HFFc6 (cell line): Measurements from ENCODE around the gene FBXO2. TPM values are rescaled to one million over a fixed set of nuclear protein-coding genes. Genes with fewer than 3 reads are reported as not detected.

Experiments
- DNase-seq: peaks from one replicate; pipeline ENCODE4 v3.0.0-alpha.2; 2018
- H3K27ac Mint-ChIP-seq: 2 replicates; pipeline ENCODE4 v1.8.0; 2020; ENCODE audit warnings: mild to moderate bottlenecking, mixed read lengths
- H3K27me3 Mint-ChIP-seq: 2 replicates; pipeline ENCODE4 v1.8.0; 2021; ENCODE audit warnings: mild to moderate bottlenecking, moderate library complexity, mixed read lengths; ENCODE audit not compliant: insufficient read depth
- H3K36me3 Mint-ChIP-seq: 2 replicates; pipeline ENCODE4 v1.8.0; 2021; ENCODE audit warnings: low read depth, mixed read lengths
- H3K4me1 Mint-ChIP-seq: 2 replicates; pipeline ENCODE4 v1.8.0; 2020; ENCODE audit warnings: low read depth, mixed read lengths
- H3K4me3 Mint-ChIP-seq: 2 replicates; pipeline ENCODE4 v1.8.0; 2020; ENCODE audit warnings: mild to moderate bottlenecking, moderate library complexity, mixed read lengths
- H3K9me3 Mint-ChIP-seq: 2 replicates; pipeline ENCODE4 v1.8.0; 2020; ENCODE audit warnings: mild to moderate bottlenecking, mixed read lengths
- CTCF ChIP-seq: fragments of 200-600 bp; sonication (generic); IDR thresholded peaks from 2 replicates; pipeline ENCODE4 v1.5.0; 2021; ENCODE audit warnings: antibody characterized with exemption, mild to moderate bottlenecking
- total RNA-seq, 6 experiments: library from RNA; stranded (reverse); fragmentation: NEBNext Ultra II Directional; extraction: Animal tissue kit (Norgen Biotek cat#: 25700); gene quantifications; 2 replicates in 1 of 6; 3 replicates in 5 of 6; pipeline ENCODE4 v1.2.3, GENCODE V29; 2021

FBXO2 gene
- total RNA-seq, 6 experiments from 2014 or later, result 0.66 to 1.7 (median 0.78) TPM

DNA sequence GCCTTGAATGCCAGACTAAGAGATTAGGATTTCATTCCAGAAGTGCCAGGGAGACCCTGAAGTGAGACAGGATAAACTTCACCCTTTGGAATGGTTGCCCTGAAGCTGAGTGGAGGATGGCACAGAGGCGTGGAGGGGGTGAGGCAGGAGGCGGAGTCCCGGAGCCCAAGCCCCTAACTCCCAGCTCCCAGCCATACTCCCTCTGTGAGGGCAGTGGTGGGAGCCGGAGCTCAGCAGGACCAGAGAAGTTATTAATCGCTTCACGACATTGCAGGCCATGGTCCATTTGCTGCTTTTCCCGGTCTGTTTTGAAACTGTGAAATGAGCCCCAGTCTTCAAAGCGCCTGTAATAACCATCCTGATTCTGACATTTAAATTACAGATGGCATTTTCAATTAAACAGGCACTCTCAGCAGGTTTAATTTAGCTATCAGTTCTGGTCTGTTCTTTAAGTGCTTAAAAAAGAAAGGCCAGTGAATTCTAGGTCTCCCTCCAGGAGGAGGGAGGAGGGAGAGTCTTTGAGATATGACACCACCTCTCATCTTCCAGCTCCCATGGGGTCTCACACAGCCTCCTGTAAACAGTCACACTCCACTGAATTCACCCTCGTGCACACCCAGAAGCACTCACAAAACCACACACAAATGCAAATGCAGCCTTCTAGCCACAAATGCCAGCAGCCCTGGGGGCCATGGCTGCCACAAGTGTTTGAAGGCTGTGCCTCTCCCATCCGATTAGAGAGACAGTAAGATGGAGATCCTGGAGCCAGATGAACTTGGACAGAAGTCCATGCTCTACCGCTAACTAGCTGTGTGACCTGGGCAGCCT is 19.6 kb downstream of the FBXO2 start:
- Mint-ChIP-seq H3K9me3 (no peaks in the 10 kb centered on the region), H3K4me3 (no peak overlapping the region), H3K36me3 (no peaks in the 10 kb centered on the region), H3K27ac (no peak overlapping the region), H3K4me1 (no peaks in the 10 kb centered on the region), H3K27me3 (peaks cover 35% of the 10 kb centered on the region)
- no peak for TF ChIP-seq CTCF
- DNase-seq, result no peak

DNA sequence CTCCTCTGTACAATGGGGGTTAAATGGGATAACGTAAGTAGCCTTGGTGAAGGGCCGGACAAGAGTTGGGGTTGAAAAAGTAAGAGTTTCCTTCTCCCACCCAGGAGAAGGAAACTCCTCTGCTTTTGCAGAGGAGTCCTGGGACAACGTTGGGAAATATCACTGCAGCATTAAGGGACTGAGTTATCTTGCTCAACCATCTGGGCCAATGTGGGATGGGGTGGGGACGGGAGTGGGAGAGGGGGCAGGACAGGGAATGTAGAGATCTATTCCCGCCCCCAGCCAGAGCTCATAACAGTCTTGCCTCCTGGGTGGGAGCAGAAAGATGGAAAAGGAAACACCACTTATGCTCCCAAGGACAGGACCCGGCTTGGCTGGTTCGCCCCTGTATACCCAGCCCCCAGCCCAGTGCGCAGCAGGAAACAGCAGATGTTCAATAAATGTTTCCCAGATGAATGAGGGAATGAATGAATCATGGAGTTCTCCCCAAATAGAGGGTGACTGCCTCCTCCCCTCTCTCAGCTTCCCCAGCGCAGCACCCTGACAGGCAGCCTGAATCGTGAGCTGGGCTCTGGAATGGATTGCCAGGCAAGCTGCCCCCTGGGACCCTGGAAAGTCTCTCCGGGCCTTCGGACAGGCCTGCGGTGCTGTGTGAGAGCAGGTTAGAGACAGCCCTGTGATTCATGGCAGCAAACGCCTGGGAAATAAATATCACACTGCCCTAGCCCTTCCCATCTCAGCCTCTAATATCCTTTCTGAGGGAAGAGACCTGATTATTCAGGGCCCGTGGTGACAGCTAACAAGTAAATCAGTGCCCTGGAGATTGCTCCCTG is 24.8 kb downstream of the FBXO2 start:
- Mint-ChIP-seq H3K36me3 (no peaks in the 10 kb centered on the region), H3K4me3 (no peak overlapping the region), H3K9me3 (no peaks in the 10 kb centered on the region), H3K27ac (no peak overlapping the region), H3K27me3 (peaks cover 33% of the 10 kb centered on the region), H3K4me1 (no peaks in the 10 kb centered on the region)
- DNase-seq, result no peak
- no peak for TF ChIP-seq CTCF

GRCh38 chr1:11628767-11629166 is 25.5 kb downstream of the FBXO2 start:
- H3K4me1 Mint-ChIP-seq, result no peaks in the 10 kb centered on the region
- H3K27me3 Mint-ChIP-seq, result peaks cover 33% of the 10 kb centered on the region
- H3K9me3 Mint-ChIP-seq, result no peaks in the 10 kb centered on the region
- no peak for DNase-seq
- no peak overlapping the region for H3K27ac Mint-ChIP-seq
- no peak overlapping the region for H3K4me3 Mint-ChIP-seq
- no peak for TF ChIP-seq CTCF
- H3K36me3 Mint-ChIP-seq, result no peaks in the 10 kb centered on the region

GRCh38 chr1:11626551-11626950 is 27.7 kb downstream of the FBXO2 start:
- H3K9me3 Mint-ChIP-seq, result no peaks in the 10 kb centered on the region
- no peaks in the 10 kb centered on the region for H3K36me3 Mint-ChIP-seq
- no peak overlapping the region for H3K4me3 Mint-ChIP-seq
- DNase-seq, result no peak
- H3K4me1 Mint-ChIP-seq, result no peaks in the 10 kb centered on the region
- peaks cover 35% of the 10 kb centered on the region for H3K27me3 Mint-ChIP-seq
- no peak for TF ChIP-seq CTCF
- no peak overlapping the region for H3K27ac Mint-ChIP-seq

DNA sequence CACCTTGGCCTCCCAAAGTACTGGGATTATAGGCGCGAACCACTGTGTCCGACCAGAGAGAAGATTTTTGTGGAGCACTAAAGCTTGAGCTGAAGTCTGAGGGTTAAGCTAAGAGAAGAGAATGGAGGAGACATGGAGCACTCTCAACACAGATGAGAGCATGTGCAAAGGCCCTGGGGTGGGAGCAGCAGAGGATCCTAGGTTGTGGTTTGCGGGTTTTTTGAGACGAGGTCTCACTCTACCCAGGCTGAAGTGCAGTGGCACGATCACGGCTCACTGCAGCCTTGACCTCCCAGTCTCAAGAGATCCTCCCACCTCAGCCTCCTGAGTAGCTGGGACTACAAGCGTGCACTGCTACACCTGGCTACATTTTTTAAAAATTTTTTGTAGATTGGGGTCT is 30.5 kb downstream of the FBXO2 start:
- Mint-ChIP-seq H3K4me3 (no peak overlapping the region), H3K27me3 (peaks cover 28% of the 10 kb centered on the region), H3K27ac (no peak overlapping the region), H3K9me3 (no peaks in the 10 kb centered on the region), H3K4me1 (no peaks in the 10 kb centered on the region), H3K36me3 (no peaks in the 10 kb centered on the region)
- no peak for TF ChIP-seq CTCF
- DNase-seq, result no peak
